Measurements from ENCODE around the gene SLC1A4.

Gene SLC1A4

DNA sequence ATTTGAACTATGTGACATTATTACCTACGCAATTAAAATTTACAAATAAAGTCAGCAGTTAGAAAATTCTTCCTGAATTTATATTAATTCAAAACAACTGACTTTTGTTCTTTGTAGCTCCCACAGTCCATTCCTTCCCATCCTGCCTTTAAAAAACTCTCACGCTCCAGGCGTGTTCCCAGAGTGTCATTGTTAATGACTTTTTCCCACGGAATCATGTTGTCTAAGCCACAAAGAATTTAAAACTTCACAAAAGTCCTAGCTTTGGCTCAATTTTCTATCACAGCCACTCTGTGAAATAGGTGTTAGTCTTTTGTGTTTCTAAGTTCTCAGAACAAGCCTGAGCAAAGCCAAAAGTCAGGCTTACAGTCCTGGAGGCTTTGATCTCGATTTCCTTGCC is 26.5 kb downstream of the SLC1A4 start:
- no peaks in the 10 kb centered on the region for H3K9me3 ChIP-seq (replicated peaks; ENCODE audit: insufficient read depth, low read length)
- H3K36me3 ChIP-seq (replicated peaks; ENCODE audit: insufficient read depth, low read length), result peaks cover 51% of the 10 kb centered on the region

DNA sequence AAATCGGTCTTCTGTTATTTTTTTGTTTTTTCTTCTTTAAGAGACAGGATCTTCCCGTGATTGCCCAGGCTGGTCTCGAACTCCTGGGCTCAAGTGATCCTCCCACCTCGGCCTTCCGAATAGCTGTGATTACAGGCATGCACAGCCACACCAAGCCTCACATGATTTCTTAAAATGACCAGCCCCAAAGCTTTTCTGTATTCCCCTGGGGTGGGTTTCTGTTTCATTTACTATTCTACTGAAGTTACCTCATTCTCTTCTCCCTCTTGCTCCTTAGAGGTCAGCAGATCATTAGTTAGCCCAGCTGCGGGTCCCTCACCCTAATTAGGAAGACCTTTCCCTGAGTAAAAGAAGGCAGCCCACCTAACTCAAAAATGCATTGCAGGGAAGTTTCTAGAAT is 27.6 kb downstream of the SLC1A4 start:
- H3K79me2 ChIP-seq (ENCODE audit: low read length), result peaks cover 93% of the 10 kb centered on the region
- H3K36me3 ChIP-seq (replicated peaks; ENCODE audit: insufficient read depth, low read length), result peaks cover 62% of the 10 kb centered on the region
- peaks cover 14% of the 10 kb centered on the region; the same call in 1 of the 2 replicates for H3K4me1 ChIP-seq (ENCODE audit: low read length)
- no peak overlapping the region for H2AFZ ChIP-seq (ENCODE audit: low read length)
- no peak for DNase-seq
- no peak overlapping the region for H3K27ac ChIP-seq (ENCODE audit: low read length)
- H3K9me3 ChIP-seq (replicated peaks; ENCODE audit: insufficient read depth, low read length), result no peaks in the 10 kb centered on the region
- H3K9me2 ChIP-seq (replicated peaks; ENCODE audit: insufficient read depth, low read length), result no peaks in the 10 kb centered on the region
- H3K4me3 ChIP-seq (ENCODE audit: low read length), result no peak overlapping the region
- H4K20me1 ChIP-seq (ENCODE audit: insufficient read depth, low read length), result no peaks in the 10 kb centered on the region
- peaks cover 31% of the 10 kb centered on the region for H3F3A ChIP-seq (ENCODE audit: insufficient read depth, low read length)
- no peak overlapping the region for H3K4me2 ChIP-seq (ENCODE audit: low read depth, low read length)
- H3K27me3 ChIP-seq (replicated peaks; ENCODE audit: insufficient read depth, low read length), result no peaks in the 10 kb centered on the region
- no peak for TF ChIP-seq EZH2 (optimal IDR thresholded peaks at IDR 0.05; ENCODE audit: low read depth, low read length)
- TF ChIP-seq, protein P1, sequence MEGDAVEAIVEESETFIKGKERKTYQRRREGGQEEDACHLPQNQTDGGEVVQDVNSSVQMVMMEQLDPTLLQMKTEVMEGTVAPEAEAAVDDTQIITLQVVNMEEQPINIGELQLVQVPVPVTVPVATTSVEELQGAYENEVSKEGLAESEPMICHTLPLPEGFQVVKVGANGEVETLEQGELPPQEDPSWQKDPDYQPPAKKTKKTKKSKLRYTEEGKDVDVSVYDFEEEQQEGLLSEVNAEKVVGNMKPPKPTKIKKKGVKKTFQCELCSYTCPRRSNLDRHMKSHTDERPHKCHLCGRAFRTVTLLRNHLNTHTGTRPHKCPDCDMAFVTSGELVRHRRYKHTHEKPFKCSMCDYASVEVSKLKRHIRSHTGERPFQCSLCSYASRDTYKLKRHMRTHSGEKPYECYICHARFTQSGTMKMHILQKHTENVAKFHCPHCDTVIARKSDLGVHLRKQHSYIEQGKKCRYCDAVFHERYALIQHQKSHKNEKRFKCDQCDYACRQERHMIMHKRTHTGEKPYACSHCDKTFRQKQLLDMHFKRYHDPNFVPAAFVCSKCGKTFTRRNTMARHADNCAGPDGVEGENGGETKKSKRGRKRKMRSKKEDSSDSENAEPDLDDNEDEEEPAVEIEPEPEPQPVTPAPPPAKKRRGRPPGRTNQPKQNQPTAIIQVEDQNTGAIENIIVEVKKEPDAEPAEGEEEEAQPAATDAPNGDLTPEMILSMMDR (IDR thresholded peaks at IDR 0.05; ENCODE audit: low read length), result no peak
- no peak for TF ChIP-seq EZH2phosphoT487 (IDR thresholded peaks at IDR 0.05; ENCODE audit: low read length)
- H3K9ac ChIP-seq (ENCODE audit: low read length), result no peak overlapping the region

More for the DNA sequence above, 26.5 kb downstream of the SLC1A4 start:
- no peak for TF ChIP-seq EZH2phosphoT487 (IDR thresholded peaks at IDR 0.05; ENCODE audit: low read length)
- TF ChIP-seq, protein P1 (IDR thresholded peaks at IDR 0.05; ENCODE audit: low read length), result no peak
- no peak for TF ChIP-seq EZH2 (optimal IDR thresholded peaks at IDR 0.05; ENCODE audit: low read depth, low read length)
- DNase-seq, result no peak
- no peak overlapping the region for H2AFZ ChIP-seq (ENCODE audit: low read length)
- peaks cover 92% of the 10 kb centered on the region for H3K79me2 ChIP-seq (ENCODE audit: low read length)
- no peak overlapping the region for H3K27ac ChIP-seq (ENCODE audit: low read length)
- H3K4me3 ChIP-seq (ENCODE audit: low read length), result no peak overlapping the region
- H3K27me3 ChIP-seq (replicated peaks; ENCODE audit: insufficient read depth, low read length), result no peaks in the 10 kb centered on the region
- no peak overlapping the region for H3K9ac ChIP-seq (ENCODE audit: low read length)
- no peak overlapping the region for H3K4me2 ChIP-seq (ENCODE audit: low read depth, low read length)
- peaks cover 14% of the 10 kb centered on the region; the same call in 1 of the 2 replicates for H3K4me1 ChIP-seq (ENCODE audit: low read length)
- no peaks in the 10 kb centered on the region for H4K20me1 ChIP-seq (ENCODE audit: insufficient read depth, low read length)
- H3F3A ChIP-seq (ENCODE audit: insufficient read depth, low read length), result peaks cover 21% of the 10 kb centered on the region; the same call in 1 of the 2 replicates
- no peaks in the 10 kb centered on the region for H3K9me2 ChIP-seq (replicated peaks; ENCODE audit: insufficient read depth, low read length)

DNA sequence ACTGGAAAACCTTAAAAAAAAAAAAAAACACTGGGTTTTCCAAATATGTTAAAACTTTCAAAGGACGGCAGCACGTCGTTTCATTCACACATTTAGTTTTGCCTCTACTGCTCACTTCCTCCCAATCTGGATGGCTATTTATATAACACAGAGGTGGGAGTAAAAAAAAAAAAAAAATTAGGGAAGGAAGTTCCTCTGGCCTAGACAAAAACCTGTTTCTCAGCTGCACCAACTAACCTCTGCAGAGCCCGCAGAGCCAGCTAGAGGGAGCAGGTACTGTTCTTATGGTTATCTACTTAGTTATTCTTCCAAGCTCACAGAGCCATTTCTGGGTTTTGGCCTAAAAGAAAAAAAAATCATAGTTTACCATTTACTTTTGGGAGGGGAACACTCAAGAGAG is 28.1 kb downstream of the SLC1A4 start:
- H4K20me1 ChIP-seq (ENCODE audit: insufficient read depth, low read length), result no peaks in the 10 kb centered on the region
- DNase-seq, result no peak
- peaks cover 33% of the 10 kb centered on the region for H3F3A ChIP-seq (ENCODE audit: insufficient read depth, low read length)
- H3K36me3 ChIP-seq (replicated peaks; ENCODE audit: insufficient read depth, low read length), result peaks cover 66% of the 10 kb centered on the region
- peaks cover 14% of the 10 kb centered on the region; the same call in 1 of the 2 replicates for H3K4me1 ChIP-seq (ENCODE audit: low read length)
- TF ChIP-seq, protein P1 (IDR thresholded peaks at IDR 0.05; ENCODE audit: low read length), result peak; percentile 19
- TF ChIP-seq EZH2phosphoT487 (IDR thresholded peaks at IDR 0.05; ENCODE audit: low read length), result no peak
- H3K9ac ChIP-seq (ENCODE audit: low read length), result no peak overlapping the region
- no peak overlapping the region for H2AFZ ChIP-seq (ENCODE audit: low read length)
- H3K4me3 ChIP-seq (ENCODE audit: low read length), result no peak overlapping the region
- H3K27me3 ChIP-seq (replicated peaks; ENCODE audit: insufficient read depth, low read length), result no peaks in the 10 kb centered on the region
- H3K79me2 ChIP-seq (ENCODE audit: low read length), result peaks cover 96% of the 10 kb centered on the region
- no peak overlapping the region for H3K4me2 ChIP-seq (ENCODE audit: low read depth, low read length)
- H3K9me3 ChIP-seq (replicated peaks; ENCODE audit: insufficient read depth, low read length), result no peaks in the 10 kb centered on the region
- no peak overlapping the region for H3K27ac ChIP-seq (ENCODE audit: low read length)
- no peaks in the 10 kb centered on the region for H3K9me2 ChIP-seq (replicated peaks; ENCODE audit: insufficient read depth, low read length)
